Caco-2 (cell line): ENCODE results near the gene ZNF611. TPM values are rescaled to one million over a fixed set of nuclear protein-coding genes. Genes with fewer than 3 reads are reported as not detected.
A peak's percentile ranks its signal among the peaks of the same experiment; 100 is the strongest.
"Not testable (repeated sequence)": the region's sequence is repeated elsewhere in the genome, so short reads cannot be mapped to it uniquely, and the experiment has no call there.

Source experiments
- BruUV-seq: library from RNA; stranded (reverse); fragments of 400-500 nt; replicated peaks from 2 replicates; lab custom pipeline; 2021; lab: Mats Ljungman, UMichigan
- CTCF ChIA-PET: fragments of 300-600 bp; sonication (Branson Sonifier 250); formaldehyde crosslinking; loops from one replicate; lab custom pipeline; 2022; ENCODE audit warnings: antibody characterized with exemption; lab: Charles Lee
- POLR2A ChIA-PET: fragments of 300-600 bp; sonication (Branson Sonifier 250); formaldehyde crosslinking; loops from one replicate; lab custom pipeline; 2022; ENCODE audit warnings: antibody characterized with exemption; lab: Charles Lee
- DNase-seq, 2 experiments: peaks; one replicate each; pipeline versions ENCODE4 v3.0.0 to v3.0.0-alpha.2; 2020 to 2022
- H3K27me3 ChIP-seq: replicated peaks from 2 replicates; pipeline ENCODE4 v1.6.0; 2011; ENCODE audit warnings: low read length; ENCODE audit not compliant: control insufficient read depth, insufficient read depth
- H3K36me3 ChIP-seq: 2 replicates; pipeline ENCODE4 v1.5.1; 2011; ENCODE audit warnings: low read length; ENCODE audit not compliant: control insufficient read depth, insufficient read depth
- H3K4me1 ChIP-seq: fragments of 250-450 bp; sonication (Bioruptor Pico); 2 replicates; pipeline ENCODE4 v1.5.1; 2020; ENCODE audit warnings: mild to moderate bottlenecking
- H3K4me3 ChIP-seq: 2 replicates; pipeline ENCODE4 v1.5.1; 2011; ENCODE audit warnings: low read depth, mild to moderate bottlenecking, control low read depth, low read length
- H3K9me3 ChIP-seq: fragments of 250-450 bp; sonication (Bioruptor Pico); 2 replicates; pipeline ENCODE4 v1.5.1; 2020; ENCODE audit warnings: mild to moderate bottlenecking, moderate library complexity
- H3K27ac Mint-ChIP-seq: one replicate; pipeline ENCODE4 v1.8.0; 2022; ENCODE audit warnings: mixed read lengths; ENCODE audit not compliant: unreplicated experiment
- H3K27me3 Mint-ChIP-seq: one replicate; pipeline ENCODE4 v1.8.0; 2022; ENCODE audit warnings: mixed read lengths; ENCODE audit not compliant: insufficient read depth, unreplicated experiment
- H3K36me3 Mint-ChIP-seq: one replicate; pipeline ENCODE4 v1.8.0; 2022; ENCODE audit warnings: mild to moderate bottlenecking, mixed read lengths; ENCODE audit not compliant: insufficient read depth, unreplicated experiment
- H3K4me1 Mint-ChIP-seq: one replicate; pipeline ENCODE4 v1.8.0; 2022; ENCODE audit warnings: low read depth, mixed read lengths; ENCODE audit not compliant: unreplicated experiment
- H3K4me3 Mint-ChIP-seq: one replicate; pipeline ENCODE4 v1.8.0; 2022; ENCODE audit warnings: mild to moderate bottlenecking, moderate library complexity, mixed read lengths; ENCODE audit not compliant: unreplicated experiment
- H3K9me3 Mint-ChIP-seq: one replicate; pipeline ENCODE4 v1.8.0; 2022; ENCODE audit warnings: mixed read lengths; ENCODE audit not compliant: unreplicated experiment
- intact Hi-C: fragments of 100-400 bp; cut with micrococcal nuclease; formaldehyde crosslinking; loops from one replicate; pipeline ENCODE4 v1.10.0; 2022; ENCODE audit not compliant: unreplicated experiment
- total RNA-seq: library from RNA; stranded (reverse); gene quantifications from 2 replicates; pipeline ENCODE4 v1.2.3, GENCODE V29; 2022
- TF ChIP-seq, protein P1 (sequence below), 2 experiments: fragments of 200-600 bp in 1 of 2; IDR thresholded peaks; 1 replicate in 1 of 2; 2 replicates in 1 of 2; pipeline versions ENCODE4 v1.5.1 to v1.8.0; 2011 to 2022; ENCODE audit warnings: antibody characterized with exemption in 1 of 2, control low read depth in 1 of 2, inconsistent platforms in 1 of 2, low read depth in 1 of 2, low read length in 1 of 2, mild to moderate bottlenecking in 1 of 2, moderate library complexity in 1 of 2; ENCODE audit not compliant: insufficient read depth in 1 of 2, severe bottlenecking in 1 of 2, unreplicated experiment in 1 of 2

ZNF611 gene
- total RNA-seq, 1 experiment from 2014 or later = 27.5 TPM

GRCh38 chr19:52690369-52691214 lies 44.3 kb downstream of the ZNF611 start:
- ChIA-PET POLR2A (no interaction called here), CTCF (interaction anchor here (0.6 kb wide), 1 partner anchor 74 kb away, joined by 4 read pairs; no protein-coding TSS in a partner anchor)
- Histone ChIP-seq H3K4me3 (peak overlapping the region; percentile 66), H3K36me3 (no peaks in the 10 kb centered on the region; the same call in 1 of the 2 replicates), H3K4me1 (0 out of 2 replicates have a peak, but pooled peaks cover 9% of the 10 kb centered on the region), H3K27me3 (no peaks in the 10 kb centered on the region), H3K9me3 (no peaks in the 10 kb centered on the region; the same call in 1 of the 2 replicates)
- DNase-seq = peak; percentile 92 to 93
- Mint-ChIP-seq H3K4me1 (peaks cover 26% of the 10 kb centered on the region), H3K9me3 (peaks cover 10% of the 10 kb centered on the region), H3K27me3 (no peaks in the 10 kb centered on the region), H3K4me3 (peak overlapping the region; percentile 80), H3K27ac (peak overlapping the region; percentile 69), H3K36me3 (peaks cover 31% of the 10 kb centered on the region)
- BruUV-seq = TSS peak; percentile 59
- intact Hi-C loops = loop anchor here (1.0 to 2.0 kb wide), 2 partner anchors 44 to 52 kb away; partner anchors contain the start of gene ZNF611
- TF ChIP-seq, protein P1, sequence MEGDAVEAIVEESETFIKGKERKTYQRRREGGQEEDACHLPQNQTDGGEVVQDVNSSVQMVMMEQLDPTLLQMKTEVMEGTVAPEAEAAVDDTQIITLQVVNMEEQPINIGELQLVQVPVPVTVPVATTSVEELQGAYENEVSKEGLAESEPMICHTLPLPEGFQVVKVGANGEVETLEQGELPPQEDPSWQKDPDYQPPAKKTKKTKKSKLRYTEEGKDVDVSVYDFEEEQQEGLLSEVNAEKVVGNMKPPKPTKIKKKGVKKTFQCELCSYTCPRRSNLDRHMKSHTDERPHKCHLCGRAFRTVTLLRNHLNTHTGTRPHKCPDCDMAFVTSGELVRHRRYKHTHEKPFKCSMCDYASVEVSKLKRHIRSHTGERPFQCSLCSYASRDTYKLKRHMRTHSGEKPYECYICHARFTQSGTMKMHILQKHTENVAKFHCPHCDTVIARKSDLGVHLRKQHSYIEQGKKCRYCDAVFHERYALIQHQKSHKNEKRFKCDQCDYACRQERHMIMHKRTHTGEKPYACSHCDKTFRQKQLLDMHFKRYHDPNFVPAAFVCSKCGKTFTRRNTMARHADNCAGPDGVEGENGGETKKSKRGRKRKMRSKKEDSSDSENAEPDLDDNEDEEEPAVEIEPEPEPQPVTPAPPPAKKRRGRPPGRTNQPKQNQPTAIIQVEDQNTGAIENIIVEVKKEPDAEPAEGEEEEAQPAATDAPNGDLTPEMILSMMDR (IDR thresholded peaks at IDR 0.05; ENCODE audit: insufficient read depth in 1 of 2, low read depth in 1 of 2, low read length in 1 of 2, severe bottlenecking in 1 of 2, unreplicated experiment in 1 of 2) = peak; percentile 18 to 52

- intact Hi-C loops = loop anchor here (1.0 to 2.0 kb wide), 2 partner anchors 45 to 52 kb away; partner anchors contain the start of gene ZNF611
- Histone ChIP-seq H3K9me3 (no peaks in the 10 kb centered on the region; the same call in 1 of the 2 replicates), H3K4me3 (peak overlapping the region; percentile 66), H3K27me3 (no peaks in the 10 kb centered on the region), H3K4me1 (0 out of 2 replicates have a peak, but pooled peaks cover 9% of the 10 kb centered on the region), H3K36me3 (no peaks in the 10 kb centered on the region; the same call in 1 of the 2 replicates)
- TF ChIP-seq, protein P1 (IDR thresholded peaks at IDR 0.05; ENCODE audit: insufficient read depth in 1 of 2, low read depth in 1 of 2, low read length in 1 of 2, severe bottlenecking in 1 of 2, unreplicated experiment in 1 of 2) = no peak
- DNase-seq = peak; percentile 49 to 51
- peaks cover 26% of the 10 kb centered on the region for H3K4me1 Mint-ChIP-seq
- peak overlapping the region; percentile 80 for H3K4me3 Mint-ChIP-seq
- H3K9me3 Mint-ChIP-seq = peaks cover 10% of the 10 kb centered on the region
- ChIA-PET POLR2A (no interaction called here), CTCF (no interaction called here)
- TSS peak; percentile 63 for BruUV-seq
- H3K36me3 Mint-ChIP-seq = peaks cover 38% of the 10 kb centered on the region
- no peaks in the 10 kb centered on the region for H3K27me3 Mint-ChIP-seq
- H3K27ac Mint-ChIP-seq = peak overlapping the region; percentile 69
Measured at GRCh38 chr19:52689843-52690368, 44.9 kb downstream of the ZNF611 start.

GRCh38 chr19:52688925-52689796 lies 45.7 kb downstream of the ZNF611 start:
- H3K4me1 ChIP-seq, BruUV-seq, H3K27me3 ChIP-seq, H3K9me3 Mint-ChIP-seq, H3K9me3 ChIP-seq, CTCF ChIA-PET, H3K36me3 ChIP-seq, DNase-seq, intact Hi-C loops, POLR2A ChIA-PET, H3K27me3 Mint-ChIP-seq: not testable (repeated sequence)
- peak overlapping the region; percentile 80 for H3K4me3 Mint-ChIP-seq
- H3K4me1 Mint-ChIP-seq = peaks cover 26% of the 10 kb centered on the region
- peaks cover 42% of the 10 kb centered on the region for H3K36me3 Mint-ChIP-seq
- H3K27ac Mint-ChIP-seq = peak overlapping the region; percentile 69
- H3K4me3 ChIP-seq = peak overlapping the region; percentile 66
